Heart left ventricle (tissue), 16 donors: ENCODE results near the gene CHSY3. TPM values are rescaled to one million over a fixed set of nuclear protein-coding genes. Genes with fewer than 3 reads are reported as not detected.

Source experiments
- ATAC-seq, 4 donors: fragments of 200-7000 bp; cut with Tn5 transposase; one replicate each; pipeline ENCODE4 v1.9.1; 2020 to 2022; ENCODE audit warnings: moderate library complexity in 4 of 4, mild to moderate bottlenecking in 3 of 4, moderate number of reproducible peaks in 1 of 4
- DNase-seq, 5 donors: peaks; one replicate each; pipeline ENCODE4 v3.0.0-alpha.2; 2020
- H3K27ac ChIP-seq, 12 donors: fragments of 200-600 bp; sonication (generic) in 4 of 12; one replicate each; pipeline versions ENCODE4 v1.5.0 to v1.8.0; 2016 to 2022; ENCODE audit warnings: mild to moderate bottlenecking in 2 of 12
- H3K27me3 ChIP-seq, 9 donors: fragments of 200-600 bp; sonication (generic) in 2 of 9; one replicate each; pipeline versions ENCODE4 v1.5.1 to v1.8.0; 2016 to 2022; ENCODE audit warnings: mild to moderate bottlenecking in 3 of 9
- H3K36me3 ChIP-seq, 9 donors: fragments of 200-600 bp; sonication (generic) in 2 of 9; one replicate each; pipeline versions ENCODE4 v1.5.0 to v1.8.0; 2018 to 2022; ENCODE audit warnings: mild to moderate bottlenecking in 2 of 9
- H3K4me1 ChIP-seq, 12 donors: fragments of 200-600 bp; sonication (generic) in 4 of 12; one replicate each; pipeline versions ENCODE4 v1.5.0 to v1.8.0; 2016 to 2022; ENCODE audit warnings: mild to moderate bottlenecking in 3 of 12
- H3K4me3 ChIP-seq, 12 donors: fragments of 200-600 bp; sonication (generic) in 4 of 12; one replicate each; pipeline versions ENCODE4 v1.5.0 to v1.8.0; 2017 to 2022; ENCODE audit warnings: mild to moderate bottlenecking in 9 of 12, moderate library complexity in 4 of 12
- H3K9me3 ChIP-seq, 12 donors: fragments of 200-600 bp; sonication (generic) in 4 of 12; one replicate each; pipeline versions ENCODE4 v1.5.0 to v1.8.0; 2016 to 2022; ENCODE audit warnings: mild to moderate bottlenecking in 1 of 12
- POLR2A ChIP-seq, 2 donors: fragments of 450-650 bp; IDR thresholded peaks; one replicate each; pipeline ENCODE4 v1.6.1; 2017; ENCODE audit warnings: antibody characterized with exemption in 2 of 2, mild to moderate bottlenecking in 2 of 2, moderate library complexity in 2 of 2
- WGBS, 4 donors: extraction: QIAGEN DNeasy Blood & Tissue Kit in 2 of 4; methylation state at CpG; one replicate each; pipeline versions ENCODE4 v1.1.5 to v1.1.7; 2013 to 2018; 5-methylcytosine and 5-hydroxymethylcytosine counted together
- intact Hi-C, 10 donors: fragments of 100-400 bp; cut with DNase I; formaldehyde crosslinking; loops; one replicate each; pipeline versions ENCODE4 v1.11.1 to v1.14.2; 2022
- polyA plus RNA-seq, 2 donors: library from polyadenylated mRNA; stranded (reverse); fragments of 200-250 nt; gene quantifications; one replicate each; pipeline ENCODE4 v1.2.3, GENCODE V29; 2013
- total RNA-seq, 9 donors: library from RNA; depleted of rRNA in 2 of 9; stranded (reverse); fragments of >200 nt in 2 of 9; fragmentation: NEBNext Ultra II Directional in 3 of 9; extraction: Animal tissue kit (Norgen Biotek cat#: 25700) in 3 of 9; gene quantifications; one replicate each; pipeline versions ENCODE4 v1.1.0 to v1.2.4, GENCODE V29; 2016 to 2023
- TF ChIP-seq, protein P1 (sequence below), 12 donors: fragments of 200-600 bp; sonication (generic) in 4 of 12; IDR thresholded peaks; one replicate each; pipeline versions ENCODE4 v1.5.0 to v1.8.0; 2018 to 2022; ENCODE audit warnings: antibody characterized with exemption in 12 of 12, mild to moderate bottlenecking in 5 of 12
- donor health status: ischemic (EF 13 %, LVEDD 7.1; RV severe dilation, severe dysfunction).
- donor health status: healthy with polysubstance abuse.
- donor health status: DM: no; HTN: yes; CAD: no.
- donor health status: DM: no; HTN: no; CAD: no.
- donor health status: ischemic (EF 25% LVEDD 6.9; RV normal size, moderate dysfunction).
- donor health status: ischemic (EF 25% LVEDD 5.7; RV mildly dilated, moderate dysfunction).
- donor health status: healthy.
- donor health status: DM: yes; HTN: yes; CAD: no.
- donor health status: ischemic (EF 35%, LVEDD 5.7; RV mildly dilated, moderate dysfunction).
- donor health status: nonischemic (EF 11% LVEDD 7.7; RV severe dilation, severe dysfunction).
- donor health status: DM: yes; HTN: yes; CAD: no.
- donor health status: PGD.
- donor health status: ischemic (EF 29% LVEDD 5.4; RV normal size, mild dysfunction).
- donor health status: nonischemic (EF 23%, LVEDD 6.1; RV moderate dilation, normal function).

Gene CHSY3
- total and polyA plus RNA-seq, 11 donors, result 0.04 to 2.9 (median 1.0) TPM

DNA sequence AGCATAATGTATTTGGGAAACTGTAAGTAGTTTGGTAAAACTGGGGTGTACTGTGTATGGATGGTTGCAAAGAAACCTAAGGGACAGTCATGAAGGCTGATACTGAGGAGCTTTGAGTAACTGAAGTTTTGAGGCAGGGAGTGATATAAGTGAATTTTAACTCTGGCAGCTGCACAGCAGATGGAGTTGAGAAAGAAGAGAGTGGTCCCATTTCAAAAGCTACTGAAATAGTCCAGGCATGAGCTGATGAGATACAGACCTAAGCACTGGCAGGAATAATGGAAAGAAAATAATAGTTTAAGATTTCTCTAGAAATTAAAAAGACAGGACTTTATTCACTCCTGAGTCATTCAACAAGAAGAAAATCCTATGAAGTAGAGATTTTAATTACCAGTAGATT, 232.0 kb downstream of the CHSY3 start:
- intact Hi-C loops, result no loop called here
- ATAC-seq (peak in 3 of 4 donors; percentile 42 to 86 (median 70)), DNase-seq (peak in 1 of 5 donors; percentile 33)
- Histone ChIP-seq H3K36me3 (no peaks in the 10 kb centered on the region), H3K4me1 (peaks cover 0 to 20% (median 0%) of the 10 kb centered on the region in 12 donors), H3K9me3 (no peaks in the 10 kb centered on the region), H3K27ac (peak overlapping the region in 6 of 12 donors; percentile 18 to 59 (median 32)), H3K4me3 (no peak overlapping the region), H3K27me3 (no peaks in the 10 kb centered on the region)
- TF ChIP-seq, protein P1, sequence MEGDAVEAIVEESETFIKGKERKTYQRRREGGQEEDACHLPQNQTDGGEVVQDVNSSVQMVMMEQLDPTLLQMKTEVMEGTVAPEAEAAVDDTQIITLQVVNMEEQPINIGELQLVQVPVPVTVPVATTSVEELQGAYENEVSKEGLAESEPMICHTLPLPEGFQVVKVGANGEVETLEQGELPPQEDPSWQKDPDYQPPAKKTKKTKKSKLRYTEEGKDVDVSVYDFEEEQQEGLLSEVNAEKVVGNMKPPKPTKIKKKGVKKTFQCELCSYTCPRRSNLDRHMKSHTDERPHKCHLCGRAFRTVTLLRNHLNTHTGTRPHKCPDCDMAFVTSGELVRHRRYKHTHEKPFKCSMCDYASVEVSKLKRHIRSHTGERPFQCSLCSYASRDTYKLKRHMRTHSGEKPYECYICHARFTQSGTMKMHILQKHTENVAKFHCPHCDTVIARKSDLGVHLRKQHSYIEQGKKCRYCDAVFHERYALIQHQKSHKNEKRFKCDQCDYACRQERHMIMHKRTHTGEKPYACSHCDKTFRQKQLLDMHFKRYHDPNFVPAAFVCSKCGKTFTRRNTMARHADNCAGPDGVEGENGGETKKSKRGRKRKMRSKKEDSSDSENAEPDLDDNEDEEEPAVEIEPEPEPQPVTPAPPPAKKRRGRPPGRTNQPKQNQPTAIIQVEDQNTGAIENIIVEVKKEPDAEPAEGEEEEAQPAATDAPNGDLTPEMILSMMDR (IDR thresholded peaks at IDR 0.05), result no peak

DNA sequence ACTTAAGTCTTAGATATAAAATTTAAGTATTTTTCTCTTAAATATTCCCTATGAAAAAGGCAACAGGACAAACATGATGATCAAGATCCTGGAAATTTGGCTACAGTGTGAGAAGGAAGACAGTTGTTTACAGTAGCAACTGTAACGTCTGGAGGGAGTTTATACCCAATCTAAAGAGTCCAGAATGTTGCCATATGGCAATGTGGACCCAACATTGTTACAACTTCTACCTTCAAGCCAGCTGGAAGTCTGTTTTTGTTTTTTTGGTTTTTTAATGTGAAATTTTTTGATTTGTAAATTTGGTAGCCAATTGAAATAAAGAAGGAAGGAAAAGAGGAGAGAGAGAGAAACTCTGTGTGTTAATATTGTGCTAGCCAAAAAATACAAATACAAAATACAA, 233.4 kb downstream of the CHSY3 start:
- H3K4me3 ChIP-seq, result no peak overlapping the region
- H3K27me3 ChIP-seq, result no peaks in the 10 kb centered on the region
- 47 to 60% (median 55%) methylated on average over 1 of the region's 1 CpG for WGBS, 4 donors
- intact Hi-C loops, result no loop called here
- ATAC-seq (no peak), DNase-seq (no peak)
- H3K36me3 ChIP-seq, result no peaks in the 10 kb centered on the region
- H3K27ac ChIP-seq, result peak overlapping the region in 2 of 12 donors; percentile 3 to 9
- no peak for TF ChIP-seq POLR2A (IDR thresholded peaks at IDR 0.05)
- TF ChIP-seq, protein P1 (IDR thresholded peaks at IDR 0.05), result no peak
- peaks cover 0 to 20% (median 0%) of the 10 kb centered on the region in 12 donors for H3K4me1 ChIP-seq
- no peaks in the 10 kb centered on the region for H3K9me3 ChIP-seq

DNA sequence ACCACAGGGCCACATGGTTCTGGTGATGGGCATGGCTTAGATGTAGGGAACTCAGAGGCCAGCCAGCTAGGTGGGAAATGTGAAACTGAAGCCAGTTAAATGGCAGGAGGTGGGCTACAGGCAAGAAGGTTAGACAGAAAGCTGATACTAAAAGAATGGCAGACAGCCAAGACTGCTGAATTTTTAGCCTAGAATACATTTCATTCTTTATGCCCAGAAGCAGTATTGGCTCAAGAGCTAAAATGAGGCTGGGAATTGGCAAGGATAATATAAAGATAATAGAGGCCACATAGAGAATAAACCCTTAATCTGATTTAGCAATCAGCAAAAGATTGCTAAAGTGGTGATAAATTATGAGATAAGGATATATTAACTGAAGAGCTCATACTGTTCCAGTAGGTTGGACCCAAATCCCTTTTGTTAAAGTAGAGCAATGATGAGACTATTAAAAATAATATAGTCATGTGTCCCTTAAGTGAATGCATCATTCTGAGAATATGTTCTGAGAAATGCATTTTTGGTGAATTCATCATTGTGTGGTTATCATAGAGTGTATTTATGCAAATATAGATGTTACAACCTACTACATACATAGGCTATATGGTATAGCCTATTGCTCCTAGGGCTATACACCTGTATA, 234.3 kb downstream of the CHSY3 start:
- intact Hi-C loops, result no loop called here
- Histone ChIP-seq H3K4me3 (no peak overlapping the region), H3K9me3 (no peaks in the 10 kb centered on the region), H3K27me3 (no peaks in the 10 kb centered on the region), H3K36me3 (no peaks in the 10 kb centered on the region), H3K27ac (peak overlapping the region in 2 of 12 donors; percentile 9 to 55), H3K4me1 (peaks cover 0 to 20% (median 0%) of the 10 kb centered on the region in 12 donors)
- TF ChIP-seq POLR2A (IDR thresholded peaks at IDR 0.05), result no peak
- TF ChIP-seq, protein P1 (IDR thresholded peaks at IDR 0.05), result no peak
- DNase-seq (no peak), ATAC-seq (no peak)

DNA sequence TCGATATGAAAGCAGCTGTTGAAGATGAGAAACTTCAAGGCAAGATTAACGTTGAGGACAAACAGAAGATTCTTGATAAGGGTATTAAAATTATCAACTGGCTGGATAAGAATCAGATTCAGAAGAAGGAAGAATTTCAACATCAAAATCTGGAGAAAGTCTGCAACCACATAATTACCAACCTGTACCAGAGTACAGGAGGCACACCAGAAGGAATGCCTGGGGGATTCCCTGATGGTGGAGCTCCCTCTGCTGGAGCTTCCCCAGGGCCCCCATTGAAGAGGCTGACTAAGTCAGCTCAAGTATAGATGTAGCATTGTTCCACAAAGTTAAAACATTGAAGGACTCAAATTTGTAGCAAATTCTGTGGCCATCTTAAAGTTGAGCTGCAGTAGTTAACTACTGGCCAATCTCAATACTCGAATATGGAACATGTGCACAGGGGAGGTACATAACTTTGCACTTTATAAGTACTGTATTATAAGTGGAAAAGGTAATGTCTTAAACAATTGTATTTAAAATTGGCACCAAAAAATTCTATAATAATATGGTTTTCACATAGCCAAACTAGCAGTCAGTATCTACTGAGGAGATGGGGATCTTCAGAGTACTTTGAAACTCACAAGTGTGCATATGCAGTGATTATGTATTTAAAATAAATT, 237.5 kb downstream of the CHSY3 start:
- H3K4me1 ChIP-seq, result peaks cover 0 to 6% (median 0%) of the 10 kb centered on the region in 12 donors
- TF ChIP-seq, protein P1 (IDR thresholded peaks at IDR 0.05), result peak in 11 of 12 donors; percentile 31 to 65 (median 39)
- no peak for TF ChIP-seq POLR2A (IDR thresholded peaks at IDR 0.05)
- peaks cover 0 to 9% (median 0%) of the 10 kb centered on the region in 12 donors for H3K9me3 ChIP-seq
- H3K27ac ChIP-seq, result no peak overlapping the region
- DNase-seq, result peak in 1 of 5 donors; percentile 18
- H3K36me3 ChIP-seq, result no peaks in the 10 kb centered on the region
- H3K4me3 ChIP-seq, result no peak overlapping the region
- ATAC-seq, result peak in 1 of 4 donors; percentile 54
- no peaks in the 10 kb centered on the region for H3K27me3 ChIP-seq
- WGBS, 4 donors, result 64 to 81% (median 67%) methylated on average over 3 of the region's 3 CpGs
- intact Hi-C loops, result loop anchor here in 5 of 10 donors (1.0 to 10.0 kb wide), 4 partner anchors 237 to 244 kb away; partner anchors contain the start of gene CHSY3 (in 3 of the 5)
